ENCODE data around the gene ASTN2. TPM values are rescaled to one million over a fixed set of nuclear protein-coding genes. Genes with fewer than 3 reads are reported as not detected.

The ASTN2 gene
- total and polyA plus RNA-seq, 10 donors: 0.87 to 6.1 (median 3.7) TPM

DNA sequence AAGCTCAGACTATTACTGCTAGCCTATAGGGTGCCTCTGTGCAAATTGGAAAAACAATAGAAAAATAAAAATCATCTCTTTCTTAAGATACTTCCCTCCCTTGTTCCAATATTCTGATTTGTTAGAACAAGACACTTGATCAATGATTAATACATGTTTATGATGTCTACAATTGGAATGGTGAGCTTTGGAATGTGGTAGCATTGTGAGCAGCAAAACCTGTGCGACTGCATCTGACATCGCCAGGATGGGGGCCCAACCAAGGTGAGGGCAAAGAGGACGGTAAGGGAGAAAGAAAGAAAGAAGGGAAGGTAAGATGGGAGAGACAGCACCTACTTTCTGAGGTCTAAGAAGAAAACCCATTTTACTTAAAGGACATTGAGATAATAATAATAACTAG, 910.8 kb downstream of the ASTN2 start:
- intact Hi-C loops (cut with DNase I; ENCODE audit: low total_unique reads): no loop called here
- 88 to 95% (median 93%) methylated on average over 3 of the region's 3 CpGs for WGBS, 5 donors
- no peak overlapping the region for H3K27ac ChIP-seq
- no peak overlapping the region for H3K4me3 ChIP-seq
- peaks cover 0 to 5% (median 0%) of the 10 kb centered on the region in 8 donors for H3K9me3 ChIP-seq
- H3K36me3 ChIP-seq: no peaks in the 10 kb centered on the region
- peaks cover 0 to 6% (median 0%) of the 10 kb centered on the region in 6 donors for H3K4me1 ChIP-seq
- H3K27me3 ChIP-seq (replicated peaks in 1 of 7): no peaks in the 10 kb centered on the region
- TF ChIP-seq, protein P1, sequence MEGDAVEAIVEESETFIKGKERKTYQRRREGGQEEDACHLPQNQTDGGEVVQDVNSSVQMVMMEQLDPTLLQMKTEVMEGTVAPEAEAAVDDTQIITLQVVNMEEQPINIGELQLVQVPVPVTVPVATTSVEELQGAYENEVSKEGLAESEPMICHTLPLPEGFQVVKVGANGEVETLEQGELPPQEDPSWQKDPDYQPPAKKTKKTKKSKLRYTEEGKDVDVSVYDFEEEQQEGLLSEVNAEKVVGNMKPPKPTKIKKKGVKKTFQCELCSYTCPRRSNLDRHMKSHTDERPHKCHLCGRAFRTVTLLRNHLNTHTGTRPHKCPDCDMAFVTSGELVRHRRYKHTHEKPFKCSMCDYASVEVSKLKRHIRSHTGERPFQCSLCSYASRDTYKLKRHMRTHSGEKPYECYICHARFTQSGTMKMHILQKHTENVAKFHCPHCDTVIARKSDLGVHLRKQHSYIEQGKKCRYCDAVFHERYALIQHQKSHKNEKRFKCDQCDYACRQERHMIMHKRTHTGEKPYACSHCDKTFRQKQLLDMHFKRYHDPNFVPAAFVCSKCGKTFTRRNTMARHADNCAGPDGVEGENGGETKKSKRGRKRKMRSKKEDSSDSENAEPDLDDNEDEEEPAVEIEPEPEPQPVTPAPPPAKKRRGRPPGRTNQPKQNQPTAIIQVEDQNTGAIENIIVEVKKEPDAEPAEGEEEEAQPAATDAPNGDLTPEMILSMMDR (IDR thresholded peaks at IDR 0.05 in 8 of 11, conservative IDR thresholded peaks at IDR 0.05 in 3 of 11): no peak
- TF ChIP-seq POLR2AphosphoS5 (IDR thresholded peaks at IDR 0.05) (no peak), POLR2A (IDR thresholded peaks at IDR 0.05) (no peak)
- DNase-seq: no peak

DNA sequence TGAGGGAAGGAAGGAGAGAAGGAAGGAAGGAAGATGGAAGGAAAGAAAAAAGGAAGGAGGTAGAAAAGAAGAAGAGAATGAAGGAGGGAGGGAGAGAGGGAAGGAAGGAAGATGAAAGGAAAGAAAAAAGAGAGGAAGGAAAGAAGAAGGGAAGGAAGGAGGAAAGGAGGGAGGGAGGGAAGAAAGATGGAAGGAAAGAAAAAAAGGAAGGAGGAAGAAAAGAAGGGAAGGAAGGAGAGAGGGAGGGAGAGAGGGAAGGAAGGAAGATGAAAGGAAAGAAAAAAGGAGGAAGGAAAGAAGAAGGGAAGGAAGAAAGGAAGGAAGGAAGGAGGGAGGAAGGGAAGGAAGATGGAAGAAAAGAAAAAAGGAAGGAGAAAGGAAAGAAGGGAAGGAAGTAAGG, 912.1 kb downstream of the ASTN2 start:
- TF ChIP-seq, protein P1 (IDR thresholded peaks at IDR 0.05 in 8 of 11, conservative IDR thresholded peaks at IDR 0.05 in 3 of 11): no peak
- no peak for TF ChIP-seq POLR2AphosphoS5 (IDR thresholded peaks at IDR 0.05)
- TF ChIP-seq POLR2A (IDR thresholded peaks at IDR 0.05): no peak
- Histone ChIP-seq H3K27me3 (replicated peaks in 1 of 7) (no peaks in the 10 kb centered on the region), H3K27ac (no peak overlapping the region), H3K9me3 (no peaks in the 10 kb centered on the region), H3K36me3 (no peaks in the 10 kb centered on the region), H3K4me1 (peaks cover 0 to 6% (median 0%) of the 10 kb centered on the region in 6 donors), H3K4me3 (no peak overlapping the region)
- intact Hi-C loops (cut with DNase I; ENCODE audit: low total_unique reads): no loop called here
- no peak for DNase-seq

- H3K9me3 ChIP-seq: no peaks in the 10 kb centered on the region
- H3K27ac ChIP-seq: no peak overlapping the region
- no peak overlapping the region for H3K4me3 ChIP-seq
- 81 to 100% (median 89%) methylated on average over 1 of the region's 1 CpG for WGBS, 5 donors
- H3K4me1 ChIP-seq: peaks cover 0 to 6% (median 0%) of the 10 kb centered on the region in 6 donors
- no peaks in the 10 kb centered on the region for H3K36me3 ChIP-seq
- intact Hi-C loops (cut with DNase I; ENCODE audit: low total_unique reads): no loop called here
- DNase-seq: no peak
- TF ChIP-seq POLR2A (IDR thresholded peaks at IDR 0.05): no peak
- TF ChIP-seq, protein P1 (IDR thresholded peaks at IDR 0.05 in 8 of 11, conservative IDR thresholded peaks at IDR 0.05 in 3 of 11): no peak
- no peak for TF ChIP-seq POLR2AphosphoS5 (IDR thresholded peaks at IDR 0.05)
- H3K27me3 ChIP-seq (replicated peaks in 1 of 7): no peaks in the 10 kb centered on the region
Observed at GRCh38 chr9:116501871-116502270, 913.0 kb downstream of the ASTN2 start.

DNA sequence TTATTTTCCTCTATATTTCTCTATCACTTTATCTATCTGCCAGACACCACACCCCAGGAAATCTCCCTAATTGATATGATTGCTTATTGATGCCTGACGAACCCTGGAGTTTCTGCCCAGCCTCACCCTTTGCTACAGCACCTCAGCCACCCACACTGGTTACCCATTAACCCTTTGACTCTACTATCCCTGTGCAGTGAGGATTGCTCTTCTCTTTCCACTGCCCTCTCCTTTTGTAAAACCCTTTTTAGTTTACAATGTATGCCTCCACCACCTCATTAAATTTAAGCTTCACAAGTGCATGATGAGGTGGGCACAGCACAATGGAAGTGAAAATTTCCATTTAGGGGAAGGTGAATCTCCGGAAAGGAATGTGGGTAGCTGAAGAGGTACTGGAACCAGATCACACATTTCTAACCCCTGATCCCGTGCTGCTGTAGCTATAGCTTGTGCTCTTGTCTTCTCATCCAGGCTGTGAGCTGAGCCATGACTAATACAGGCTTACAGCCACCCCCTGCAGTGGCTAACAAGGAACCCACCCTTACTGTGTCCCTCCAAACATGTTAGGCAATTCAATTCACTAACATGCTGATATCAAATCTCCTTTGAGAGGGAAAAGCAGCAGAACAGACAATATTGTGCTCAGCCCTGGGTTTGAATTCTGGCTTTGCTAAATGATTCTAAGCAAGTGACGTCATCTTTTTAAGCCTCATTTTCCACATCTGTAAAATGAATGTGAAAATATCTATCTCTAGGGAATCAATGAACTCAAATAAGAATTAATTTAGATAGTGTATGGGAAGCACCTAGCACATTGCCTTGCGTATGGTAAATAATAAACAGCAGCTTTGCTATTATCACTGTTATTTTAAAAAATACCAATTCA, 914.6 kb downstream of the ASTN2 start:
- 66 to 86% (median 81%) methylated on average over 5 of the region's 5 CpGs for WGBS, 5 donors
- TF ChIP-seq POLR2AphosphoS5 (IDR thresholded peaks at IDR 0.05) (no peak), POLR2A (IDR thresholded peaks at IDR 0.05) (no peak)
- TF ChIP-seq, protein P1 (IDR thresholded peaks at IDR 0.05 in 8 of 11, conservative IDR thresholded peaks at IDR 0.05 in 3 of 11): no peak
- Histone ChIP-seq H3K36me3 (no peaks in the 10 kb centered on the region), H3K4me1 (peaks cover 0 to 2% (median 0%) of the 10 kb centered on the region in 6 donors), H3K27ac (no peak overlapping the region), H3K4me3 (no peak overlapping the region), H3K27me3 (replicated peaks in 1 of 7) (no peaks in the 10 kb centered on the region), H3K9me3 (no peaks in the 10 kb centered on the region)
- no peak for DNase-seq
- intact Hi-C loops (cut with DNase I; ENCODE audit: low total_unique reads): no loop called here

All from spleen (tissue), 11 donors.